CD4-positive, CD25-positive, alpha-beta regulatory T cell (primary cell): Measurements from ENCODE around the gene SPINDOC. TPM values are rescaled to one million over a fixed set of nuclear protein-coding genes. Genes with fewer than 3 reads are reported as not detected.

Experiments used
- ATAC-seq, 2 donors: fragments of 150-1000 bp; cut with Tn5 transposase; one replicate each; pipeline ENCODE4 v1.10.0; 2021; ENCODE audit warnings: low read depth in 2 of 2, moderate number of reproducible peaks in 2 of 2, moderate library complexity in 1 of 2
- DNase-seq, 3 donors: peaks; one replicate each; pipeline versions ENCODE4 v3.0.0 to v3.0.0-alpha.2; 2012 to 2022; ENCODE audit warnings: mixed read lengths in 1 of 3
- H3K27ac ChIP-seq: one replicate; pipeline ENCODE4 v1.7.0; 2013; ENCODE audit warnings: mild to moderate bottlenecking, low read length; ENCODE audit not compliant: insufficient read depth, poor library complexity, severe bottlenecking
- H3K27me3 ChIP-seq: one replicate; pipeline ENCODE4 v1.7.0; 2013; ENCODE audit warnings: low read length; ENCODE audit not compliant: control insufficient read depth, insufficient read depth
- H3K36me3 ChIP-seq: one replicate; pipeline ENCODE4 v1.7.0; 2013; ENCODE audit warnings: mild to moderate bottlenecking, low read length, moderate library complexity; ENCODE audit not compliant: control insufficient read depth, insufficient read depth
- H3K4me1 ChIP-seq: 2 replicates; pipeline ENCODE4 v1.7.0; 2013; ENCODE audit warnings: mild to moderate bottlenecking, low read length; ENCODE audit not compliant: insufficient read depth, control insufficient read depth, poor library complexity, severe bottlenecking
- H3K4me3 ChIP-seq: one replicate; pipeline ENCODE4 v1.7.0; 2013; ENCODE audit warnings: low read depth, mild to moderate bottlenecking, low read length, moderate library complexity
- H3K9me3 ChIP-seq, 2 experiments: 1 replicate in 1 of 2; 2 replicates in 1 of 2; pipeline ENCODE4 v1.7.0; 2013; ENCODE audit warnings: low read length in 2 of 2, mild to moderate bottlenecking in 1 of 2, moderate library complexity in 1 of 2; ENCODE audit not compliant: control insufficient read depth in 2 of 2
- H3K27ac Mint-ChIP-seq, 3 donors: one replicate each; pipeline ENCODE4 v1.8.0; 2020 to 2022; ENCODE audit warnings: mild to moderate bottlenecking in 3 of 3, mixed read lengths in 3 of 3, moderate library complexity in 2 of 3
- H3K27me3 Mint-ChIP-seq: one replicate; pipeline ENCODE4 v1.8.0; 2022; ENCODE audit warnings: mild to moderate bottlenecking, mixed read lengths
- H3K36me3 Mint-ChIP-seq: one replicate; pipeline ENCODE4 v1.8.0; 2020; ENCODE audit warnings: mixed read lengths
- H3K4me1 Mint-ChIP-seq, 4 donors: one replicate each; pipeline ENCODE4 v1.8.0; 2020 to 2022; ENCODE audit warnings: mixed read lengths in 4 of 4, mild to moderate bottlenecking in 1 of 4
- H3K4me3 Mint-ChIP-seq, 4 donors: one replicate each; pipeline ENCODE4 v1.8.0; 2020 to 2022; ENCODE audit warnings: mild to moderate bottlenecking in 4 of 4, mixed read lengths in 4 of 4, moderate library complexity in 3 of 4
- H3K9me3 Mint-ChIP-seq, 7 donors: one replicate each; pipeline ENCODE4 v1.8.0; 2020 to 2022; ENCODE audit warnings: mixed read lengths in 7 of 7, mild to moderate bottlenecking in 3 of 7, moderate library complexity in 2 of 7
- polyA plus RNA-seq, 4 donors: library from polyadenylated mRNA; unstranded; fragments of 300-500 nt; fragmentation: Illumina TruSeq; gene quantifications; one replicate each; pipeline ENCODE4 v1.2.3, GENCODE V29; 2021
- total RNA-seq: library from RNA; stranded (reverse); gene quantifications from one replicate; pipeline ENCODE4 v1.2.3, GENCODE V29; 2022

The SPINDOC gene
- total and polyA plus RNA-seq, 5 donors from 2014 or later = 0.41 to 11.1 (median 0.75) TPM

DNA sequence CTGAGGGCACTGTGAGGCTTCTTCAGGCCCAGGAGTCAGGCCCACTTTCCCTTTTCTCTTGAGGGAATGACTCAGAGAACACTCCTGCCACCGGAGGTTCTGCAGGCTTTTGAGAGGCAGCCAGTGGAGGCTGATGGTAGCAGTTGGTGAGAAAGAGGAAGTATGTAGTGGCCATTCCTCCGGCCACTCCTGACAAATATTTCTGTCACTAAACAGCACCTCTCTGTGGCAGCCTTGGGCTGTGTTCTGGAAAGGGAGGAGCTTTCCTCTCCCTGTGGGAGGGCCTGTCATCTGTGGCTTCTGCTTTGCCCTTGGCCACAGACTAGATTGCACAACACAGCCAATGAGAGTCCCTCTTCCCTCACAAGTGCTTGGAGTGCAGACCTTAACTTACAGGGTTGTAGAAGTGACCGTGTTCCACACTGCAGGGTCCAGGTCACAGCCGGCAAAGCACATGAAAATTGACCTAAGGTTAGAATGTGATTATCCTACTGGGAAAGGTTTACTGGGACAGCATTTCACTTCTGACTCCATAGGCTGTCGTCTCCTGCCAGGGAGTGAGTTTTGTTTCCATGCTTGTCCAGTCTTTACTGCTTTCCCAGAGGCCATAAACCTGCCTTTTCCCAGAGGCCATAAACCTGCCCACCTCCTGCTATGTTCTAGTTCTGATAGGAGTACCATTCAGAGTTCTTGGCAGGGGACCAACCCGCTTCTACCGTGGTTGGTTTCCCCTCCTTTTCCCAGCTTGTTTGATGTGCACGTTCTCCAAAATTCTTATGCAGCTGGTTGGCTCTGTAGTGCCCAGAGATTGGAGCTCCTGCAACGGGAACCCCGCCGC lies 58.9 kb downstream of the SPINDOC start:
- no peaks in the 10 kb centered on the region for H3K27me3 Mint-ChIP-seq
- H3K9me3 Mint-ChIP-seq = no peaks in the 10 kb centered on the region
- H3K27ac Mint-ChIP-seq = peak overlapping the region; percentile 20 to 86 (median 31)
- DNase-seq (peak in 1 of 3 donors; percentile 46), ATAC-seq (peak; percentile 48 to 57)
- H3K4me1 ChIP-seq = peaks cover 54% of the 10 kb centered on the region
- H3K27ac ChIP-seq = no peak overlapping the region
- no peaks in the 10 kb centered on the region for H3K27me3 ChIP-seq
- peaks cover 10% of the 10 kb centered on the region for H3K36me3 Mint-ChIP-seq
- peaks cover 13 to 84% (median 57%) of the 10 kb centered on the region in 4 donors for H3K4me1 Mint-ChIP-seq
- no peaks in the 10 kb centered on the region for H3K9me3 ChIP-seq
- H3K4me3 Mint-ChIP-seq = no peak overlapping the region
- no peak overlapping the region for H3K4me3 ChIP-seq
- H3K36me3 ChIP-seq = peaks cover 17% of the 10 kb centered on the region

GRCh38 chr11:63872800-63873197 lies 59.5 kb downstream of the SPINDOC start:
- H3K4me1 ChIP-seq = peaks cover 49% of the 10 kb centered on the region
- Mint-ChIP-seq H3K9me3 (no peaks in the 10 kb centered on the region), H3K36me3 (peaks cover 10% of the 10 kb centered on the region), H3K4me3 (peak overlapping the region in 1 of 4 donors; percentile 29), H3K27ac (peak overlapping the region in 2 of 3 donors; percentile 41 to 69), H3K27me3 (no peaks in the 10 kb centered on the region), H3K4me1 (peaks cover 13 to 84% (median 56%) of the 10 kb centered on the region in 4 donors)
- ATAC-seq (no peak), DNase-seq (no peak)
- no peak overlapping the region for H3K27ac ChIP-seq
- H3K4me3 ChIP-seq = no peak overlapping the region
- H3K27me3 ChIP-seq = no peaks in the 10 kb centered on the region
- H3K36me3 ChIP-seq = peaks cover 18% of the 10 kb centered on the region
- no peaks in the 10 kb centered on the region for H3K9me3 ChIP-seq

GRCh38 chr11:63873311-63873710 lies 60.1 kb downstream of the SPINDOC start:
- Mint-ChIP-seq H3K9me3 (no peaks in the 10 kb centered on the region), H3K27me3 (no peaks in the 10 kb centered on the region), H3K36me3 (peaks cover 12% of the 10 kb centered on the region), H3K27ac (peak overlapping the region in 2 of 3 donors; percentile 41 to 42), H3K4me1 (peaks cover 11 to 84% (median 57%) of the 10 kb centered on the region in 4 donors), H3K4me3 (no peak overlapping the region)
- Histone ChIP-seq H3K27me3 (no peaks in the 10 kb centered on the region), H3K9me3 (no peaks in the 10 kb centered on the region), H3K27ac (no peak overlapping the region), H3K36me3 (peaks cover 19% of the 10 kb centered on the region), H3K4me3 (no peak overlapping the region), H3K4me1 (peaks cover 44% of the 10 kb centered on the region)
- DNase-seq (no peak), ATAC-seq (no peak)

- Mint-ChIP-seq H3K36me3 (peaks cover 6% of the 10 kb centered on the region), H3K4me3 (peak overlapping the region in 1 of 4 donors; percentile 10), H3K9me3 (no peaks in the 10 kb centered on the region), H3K27ac (peak overlapping the region in 1 of 3 donors; percentile 69), H3K27me3 (no peaks in the 10 kb centered on the region), H3K4me1 (peaks cover 8 to 84% (median 53%) of the 10 kb centered on the region in 4 donors)
- H3K4me1 ChIP-seq = peaks cover 36% of the 10 kb centered on the region
- DNase-seq (no peak), ATAC-seq (no peak)
- peaks cover 23% of the 10 kb centered on the region for H3K36me3 ChIP-seq
- no peaks in the 10 kb centered on the region for H3K9me3 ChIP-seq
- H3K4me3 ChIP-seq = no peak overlapping the region
- H3K27me3 ChIP-seq = no peaks in the 10 kb centered on the region
- H3K27ac ChIP-seq = no peak overlapping the region
Measured at GRCh38 chr11:63874511-63874910, 61.3 kb downstream of the SPINDOC start.

DNA sequence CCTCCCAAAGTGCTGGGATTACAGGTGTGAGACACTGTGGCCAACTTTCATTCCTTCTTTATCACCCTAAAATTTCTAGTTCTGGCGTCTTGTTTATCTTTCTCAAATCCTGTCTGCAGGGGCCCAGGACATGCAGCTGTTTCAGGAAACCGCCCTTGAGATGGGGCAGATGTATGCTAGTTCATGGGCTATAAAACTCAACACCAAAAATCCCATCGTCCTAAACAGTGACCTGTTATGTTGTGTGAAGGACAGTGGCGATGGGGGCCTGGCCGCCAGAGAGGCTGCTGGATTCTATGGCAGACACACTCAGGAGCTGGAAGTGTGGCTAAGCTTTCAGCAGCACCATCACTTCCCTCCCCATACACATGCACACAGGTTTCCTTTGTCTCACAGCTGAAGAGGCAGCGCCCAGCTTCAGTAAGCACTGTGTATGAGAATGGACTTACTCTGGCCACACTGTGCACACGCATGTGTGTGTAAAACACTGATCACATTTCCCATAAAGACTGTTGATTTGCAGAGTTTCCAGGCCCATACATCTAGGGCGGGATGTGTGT lies 62.3 kb downstream of the SPINDOC start:
- Histone ChIP-seq H3K36me3 (peaks cover 23% of the 10 kb centered on the region), H3K27me3 (no peaks in the 10 kb centered on the region), H3K9me3 (no peaks in the 10 kb centered on the region), H3K4me1 (peaks cover 36% of the 10 kb centered on the region), H3K4me3 (no peak overlapping the region), H3K27ac (no peak overlapping the region)
- peaks cover 13 to 84% (median 55%) of the 10 kb centered on the region in 4 donors for H3K4me1 Mint-ChIP-seq
- H3K9me3 Mint-ChIP-seq = no peaks in the 10 kb centered on the region
- H3K36me3 Mint-ChIP-seq = peaks cover 4% of the 10 kb centered on the region
- no peak for ATAC-seq
- DNase-seq = no peak
- no peaks in the 10 kb centered on the region for H3K27me3 Mint-ChIP-seq
- no peak overlapping the region for H3K4me3 Mint-ChIP-seq
- peak overlapping the region in 2 of 3 donors; percentile 48 to 49 for H3K27ac Mint-ChIP-seq

- Mint-ChIP-seq H3K27me3 (no peaks in the 10 kb centered on the region), H3K9me3 (no peaks in the 10 kb centered on the region), H3K36me3 (peaks cover 4% of the 10 kb centered on the region), H3K27ac (no peak overlapping the region), H3K4me1 (peaks cover 15 to 86% (median 57%) of the 10 kb centered on the region in 4 donors), H3K4me3 (no peak overlapping the region)
- Histone ChIP-seq H3K9me3 (no peaks in the 10 kb centered on the region), H3K4me1 (peaks cover 43% of the 10 kb centered on the region), H3K27me3 (no peaks in the 10 kb centered on the region), H3K27ac (no peak overlapping the region), H3K36me3 (peaks cover 23% of the 10 kb centered on the region), H3K4me3 (no peak overlapping the region)
- ATAC-seq (no peak), DNase-seq (no peak)
Measured at GRCh38 chr11:63876616-63877015, 63.4 kb downstream of the SPINDOC start.
